WTC11 (cell line): ENCODE measurements around the gene UCHL1. TPM values are rescaled to one million over a fixed set of nuclear protein-coding genes. Genes with fewer than 3 reads are reported as not detected.

Experiments used
- ATAC-seq: fragments of 200-7000 bp; cut with Tn5 transposase; 2 replicates; pipeline ENCODE4 v1.10.0; 2021; ENCODE audit warnings: mild to moderate bottlenecking, moderate library complexity
- CTCF ChIA-PET: fragments of 300-600 bp; sonication (Branson Sonifier 250); formaldehyde crosslinking; loops from one replicate; lab custom pipeline; 2021; ENCODE audit warnings: antibody characterized with exemption; lab: Charles Lee
- POLR2A ChIA-PET: fragments of 350-600 bp; sonication (Branson Sonifier 250); formaldehyde crosslinking; loops from one replicate; lab custom pipeline; 2021; ENCODE audit warnings: antibody characterized with exemption; lab: Charles Lee
- DNase-seq: peaks from one replicate; pipeline ENCODE4 v3.0.0; 2021; ENCODE audit warnings: low spot score
- H3K27ac Mint-ChIP-seq: 2 replicates; pipeline ENCODE4 v1.8.0; 2021; ENCODE audit warnings: mixed read lengths
- H3K27me3 Mint-ChIP-seq: 2 replicates; pipeline ENCODE4 v1.8.0; 2021; ENCODE audit warnings: low read depth, mild to moderate bottlenecking, moderate library complexity, mixed read lengths
- H3K36me3 Mint-ChIP-seq: 2 replicates; pipeline ENCODE4 v1.8.0; 2021; ENCODE audit warnings: mixed read lengths
- H3K4me1 Mint-ChIP-seq: 2 replicates; pipeline ENCODE4 v1.8.0; 2022; ENCODE audit warnings: mixed read lengths
- H3K4me3 Mint-ChIP-seq: 2 replicates; pipeline ENCODE4 v1.8.0; 2021; ENCODE audit warnings: mild to moderate bottlenecking, moderate library complexity, mixed read lengths
- H3K9me3 Mint-ChIP-seq: 2 replicates; pipeline ENCODE4 v1.8.0; 2021; ENCODE audit warnings: mixed read lengths
- CREM ChIP-seq: sonication (generic); formaldehyde crosslinking; IDR thresholded peaks from 2 replicates; pipeline ENCODE4 v1.8.1; 2022; ENCODE audit warnings: mild to moderate bottlenecking, missing genetic modification reagents, moderate library complexity
- E2F4 ChIP-seq: sonication (generic); formaldehyde crosslinking; IDR thresholded peaks from 2 replicates; pipeline ENCODE4 v1.8.1; 2022; ENCODE audit warnings: low read depth, mild to moderate bottlenecking, moderate library complexity, missing genetic modification reagents, borderline replicate concordance
- FOXP4 ChIP-seq: sonication (generic); formaldehyde crosslinking; IDR thresholded peaks from 2 replicates; pipeline ENCODE4 v1.8.0; 2022; ENCODE audit warnings: mild to moderate bottlenecking, missing genetic modification reagents
- GRHL2 ChIP-seq: fragments of 250-450 bp; sonication (Bioruptor Pico); IDR thresholded peaks from 2 replicates; pipeline ENCODE4 v1.8.0; 2022; ENCODE audit warnings: mild to moderate bottlenecking, moderate library complexity; ENCODE audit not compliant: insufficient replicate concordance, severe bottlenecking
- HMGXB4 ChIP-seq: sonication (generic); formaldehyde crosslinking; IDR thresholded peaks from 2 replicates; pipeline ENCODE4 v1.8.1; 2023; ENCODE audit warnings: mild to moderate bottlenecking, moderate library complexity, missing genetic modification reagents
- IRF1 ChIP-seq: sonication (generic); formaldehyde crosslinking; IDR thresholded peaks from 2 replicates; pipeline ENCODE4 v1.8.0; 2023; ENCODE audit warnings: missing genetic modification reagents
- JAZF1 ChIP-seq: fragments of 250-450 bp; sonication (Bioruptor Pico); IDR thresholded peaks from 2 replicates; pipeline ENCODE4 v1.9.0; 2021; ENCODE audit warnings: moderate library complexity, mild to moderate bottlenecking, inconsistent platforms
- KAT7 ChIP-seq: sonication (generic); formaldehyde crosslinking; IDR thresholded peaks from 2 replicates; pipeline ENCODE4 v1.8.1; 2023; ENCODE audit warnings: missing genetic modification reagents, mild to moderate bottlenecking, borderline replicate concordance
- NFATC4 ChIP-seq: fragments of 250-450 bp; sonication (Bioruptor Pico); IDR thresholded peaks from 2 replicates; pipeline ENCODE4 v1.9.0; 2021; ENCODE audit warnings: mild to moderate bottlenecking
- NFE2L1 ChIP-seq: sonication (generic); formaldehyde crosslinking; IDR thresholded peaks from 2 replicates; pipeline ENCODE4 v1.8.1; 2023; ENCODE audit warnings: missing genetic modification reagents
- NFYB ChIP-seq: sonication (generic); formaldehyde crosslinking; conservative IDR thresholded peaks from 2 replicates; pipeline ENCODE4 v1.8.0; 2022; ENCODE audit warnings: low read depth, missing genetic modification reagents
- PRRX2 ChIP-seq: fragments of 250-450 bp; sonication (Bioruptor Pico); IDR thresholded peaks from 2 replicates; pipeline ENCODE4 v1.8.0; 2021; ENCODE audit warnings: mild to moderate bottlenecking
- RELA ChIP-seq: sonication (generic); formaldehyde crosslinking; IDR thresholded peaks from 2 replicates; pipeline ENCODE4 v1.8.1; 2022; ENCODE audit warnings: missing genetic modification reagents, mild to moderate bottlenecking, borderline replicate concordance
- SMAD3 ChIP-seq: sonication (generic); formaldehyde crosslinking; IDR thresholded peaks from 2 replicates; pipeline ENCODE4 v1.8.0; 2022; ENCODE audit warnings: missing genetic modification reagents, mild to moderate bottlenecking, borderline replicate concordance
- SMAD4 ChIP-seq: sonication (generic); formaldehyde crosslinking; IDR thresholded peaks from 2 replicates; pipeline ENCODE4 v1.8.0; 2022; ENCODE audit warnings: mild to moderate bottlenecking, missing genetic modification reagents
- SP1 ChIP-seq: sonication (generic); formaldehyde crosslinking; conservative IDR thresholded peaks from 2 replicates; pipeline ENCODE4 v1.8.1; 2022; ENCODE audit warnings: missing genetic modification reagents
- ZMAT4 ChIP-seq: fragments of 250-450 bp; sonication (Bioruptor Pico); IDR thresholded peaks from 2 replicates; pipeline ENCODE4 v1.9.0; 2021; ENCODE audit warnings: mild to moderate bottlenecking
- ZNF232 ChIP-seq: sonication (generic); formaldehyde crosslinking; IDR thresholded peaks from 2 replicates; pipeline ENCODE4 v1.8.0; 2022; ENCODE audit warnings: mild to moderate bottlenecking, missing genetic modification reagents
- total RNA-seq: library from RNA; stranded (reverse); gene quantifications from 3 replicates; pipeline ENCODE4 v1.2.3, GENCODE V29; 2021
- TF ChIP-seq, protein P1 (sequence below): sonication (generic); formaldehyde crosslinking; IDR thresholded peaks from 2 replicates; pipeline ENCODE4 v1.8.0; 2023; ENCODE audit warnings: missing genetic modification reagents, mild to moderate bottlenecking, borderline replicate concordance
- TF ChIP-seq, protein P2 (sequence below): sonication (generic); formaldehyde crosslinking; IDR thresholded peaks from 2 replicates; pipeline ENCODE4 v1.8.0; 2022; ENCODE audit warnings: mild to moderate bottlenecking, missing genetic modification reagents
- TF ChIP-seq, protein P3 (sequence below): sonication (generic); formaldehyde crosslinking; IDR thresholded peaks from 2 replicates; pipeline ENCODE4 v1.8.0; 2022; ENCODE audit warnings: mild to moderate bottlenecking, missing genetic modification reagents

The UCHL1 gene
- total RNA-seq, 1 experiment from 2014 or later: 548 TPM

- TF ChIP-seq E2F4: no peak
- TF ChIP-seq NFE2L1 (CRISPR knock-in tag): no peak
- no peak for TF ChIP-seq PRRX2
- TF ChIP-seq GRHL2: no peak
- TF ChIP-seq, protein P1, sequence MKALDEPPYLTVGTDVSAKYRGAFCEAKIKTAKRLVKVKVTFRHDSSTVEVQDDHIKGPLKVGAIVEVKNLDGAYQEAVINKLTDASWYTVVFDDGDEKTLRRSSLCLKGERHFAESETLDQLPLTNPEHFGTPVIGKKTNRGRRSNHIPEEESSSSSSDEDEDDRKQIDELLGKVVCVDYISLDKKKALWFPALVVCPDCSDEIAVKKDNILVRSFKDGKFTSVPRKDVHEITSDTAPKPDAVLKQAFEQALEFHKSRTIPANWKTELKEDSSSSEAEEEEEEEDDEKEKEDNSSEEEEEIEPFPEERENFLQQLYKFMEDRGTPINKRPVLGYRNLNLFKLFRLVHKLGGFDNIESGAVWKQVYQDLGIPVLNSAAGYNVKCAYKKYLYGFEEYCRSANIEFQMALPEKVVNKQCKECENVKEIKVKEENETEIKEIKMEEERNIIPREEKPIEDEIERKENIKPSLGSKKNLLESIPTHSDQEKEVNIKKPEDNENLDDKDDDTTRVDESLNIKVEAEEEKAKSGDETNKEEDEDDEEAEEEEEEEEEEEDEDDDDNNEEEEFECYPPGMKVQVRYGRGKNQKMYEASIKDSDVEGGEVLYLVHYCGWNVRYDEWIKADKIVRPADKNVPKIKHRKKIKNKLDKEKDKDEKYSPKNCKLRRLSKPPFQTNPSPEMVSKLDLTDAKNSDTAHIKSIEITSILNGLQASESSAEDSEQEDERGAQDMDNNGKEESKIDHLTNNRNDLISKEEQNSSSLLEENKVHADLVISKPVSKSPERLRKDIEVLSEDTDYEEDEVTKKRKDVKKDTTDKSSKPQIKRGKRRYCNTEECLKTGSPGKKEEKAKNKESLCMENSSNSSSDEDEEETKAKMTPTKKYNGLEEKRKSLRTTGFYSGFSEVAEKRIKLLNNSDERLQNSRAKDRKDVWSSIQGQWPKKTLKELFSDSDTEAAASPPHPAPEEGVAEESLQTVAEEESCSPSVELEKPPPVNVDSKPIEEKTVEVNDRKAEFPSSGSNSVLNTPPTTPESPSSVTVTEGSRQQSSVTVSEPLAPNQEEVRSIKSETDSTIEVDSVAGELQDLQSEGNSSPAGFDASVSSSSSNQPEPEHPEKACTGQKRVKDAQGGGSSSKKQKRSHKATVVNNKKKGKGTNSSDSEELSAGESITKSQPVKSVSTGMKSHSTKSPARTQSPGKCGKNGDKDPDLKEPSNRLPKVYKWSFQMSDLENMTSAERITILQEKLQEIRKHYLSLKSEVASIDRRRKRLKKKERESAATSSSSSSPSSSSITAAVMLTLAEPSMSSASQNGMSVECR (CRISPR knock-in tag): no peak
- no peak for TF ChIP-seq IRF1 (CRISPR knock-in tag)
- no peak for TF ChIP-seq SMAD3
- TF ChIP-seq HMGXB4 (CRISPR knock-in tag): no peak
- TF ChIP-seq ZNF232 (CRISPR knock-in tag): no peak
- TF ChIP-seq, all 79 proteins: peak for 0
Measured at GRCh38 chr4:41227902-41228301, 28.8 kb upstream of the UCHL1 start (continued).

DNA sequence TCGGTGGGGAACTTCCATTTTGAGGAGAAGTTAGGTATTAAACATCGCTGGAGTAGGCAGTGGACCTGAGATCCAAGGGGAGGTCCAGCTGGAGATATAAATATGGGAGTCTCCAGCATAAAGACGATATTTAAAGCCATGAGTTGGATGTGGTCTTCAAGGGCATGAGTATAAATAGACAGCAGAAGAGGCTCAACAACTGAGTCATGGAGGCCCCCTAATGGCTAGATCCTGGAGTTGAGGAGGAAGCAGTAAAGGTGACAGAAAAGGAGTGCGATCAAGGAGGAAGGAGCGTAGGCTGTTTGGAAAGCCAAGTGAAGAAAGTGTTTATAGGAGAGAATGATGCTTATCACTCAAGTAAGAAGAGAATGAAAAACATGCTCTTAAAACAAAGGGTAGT is 24.3 kb upstream of the UCHL1 start:
- ChIA-PET CTCF (interaction anchor here (0.6 to 2.6 kb wide), 4 partner anchors 10 to 324 kb away, joined by 3 to 12 read pairs (median 4); no protein-coding TSS in a partner anchor), POLR2A (no interaction called here)
- DNase-seq: no peak
- TF ChIP-seq, protein P2, sequence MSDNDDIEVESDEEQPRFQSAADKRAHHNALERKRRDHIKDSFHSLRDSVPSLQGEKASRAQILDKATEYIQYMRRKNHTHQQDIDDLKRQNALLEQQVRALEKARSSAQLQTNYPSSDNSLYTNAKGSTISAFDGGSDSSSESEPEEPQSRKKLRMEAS (CRISPR knock-in tag): no peak
- no peak for TF ChIP-seq SMAD4 (CRISPR knock-in tag)
- TF ChIP-seq ZMAT4 (CRISPR knock-in tag): no peak
- TF ChIP-seq, all 79 proteins: peak for 0
- no peaks in the 10 kb centered on the region for H3K9me3 Mint-ChIP-seq
- no peaks in the 10 kb centered on the region for H3K4me1 Mint-ChIP-seq
- H3K36me3 Mint-ChIP-seq: no peaks in the 10 kb centered on the region
- no peaks in the 10 kb centered on the region; the same call in 1 of the 2 replicates for H3K27me3 Mint-ChIP-seq
- H3K27ac Mint-ChIP-seq: no peak overlapping the region
- ATAC-seq: peak; percentile 86
- H3K4me3 Mint-ChIP-seq: no peak overlapping the region

- no peaks in the 10 kb centered on the region for H3K4me1 Mint-ChIP-seq
- DNase-seq (no peak), ATAC-seq (no peak)
- no peak overlapping the region for H3K27ac Mint-ChIP-seq
- H3K27me3 Mint-ChIP-seq: no peaks in the 10 kb centered on the region; the same call in 1 of the 2 replicates
- no peak overlapping the region for H3K4me3 Mint-ChIP-seq
- POLR2A ChIA-PET: no interaction called here
- H3K36me3 Mint-ChIP-seq: no peaks in the 10 kb centered on the region
- CTCF ChIA-PET: interaction anchor here (1.5 to 2.6 kb wide), 2 partner anchors 256 to 324 kb away, joined by 4 to 12 read pairs; no protein-coding TSS in a partner anchor
- H3K9me3 Mint-ChIP-seq: no peaks in the 10 kb centered on the region
- TF ChIP-seq NFATC4 (CRISPR knock-in tag): no peak
- no peak for TF ChIP-seq FOXP4 (CRISPR knock-in tag)
- TF ChIP-seq RELA (CRISPR knock-in tag): no peak
- TF ChIP-seq JAZF1 (CRISPR knock-in tag): no peak
- TF ChIP-seq SP1 (CRISPR knock-in tag): no peak
- TF ChIP-seq HMGXB4 (CRISPR knock-in tag): no peak
- TF ChIP-seq, protein P3, sequence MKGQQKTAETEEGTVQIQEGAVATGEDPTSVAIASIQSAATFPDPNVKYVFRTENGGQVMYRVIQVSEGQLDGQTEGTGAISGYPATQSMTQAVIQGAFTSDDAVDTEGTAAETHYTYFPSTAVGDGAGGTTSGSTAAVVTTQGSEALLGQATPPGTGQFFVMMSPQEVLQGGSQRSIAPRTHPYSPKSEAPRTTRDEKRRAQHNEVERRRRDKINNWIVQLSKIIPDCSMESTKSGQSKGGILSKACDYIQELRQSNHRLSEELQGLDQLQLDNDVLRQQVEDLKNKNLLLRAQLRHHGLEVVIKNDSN (CRISPR knock-in tag): no peak
- no peak for TF ChIP-seq KAT7 (CRISPR knock-in tag)
- TF ChIP-seq CREM (CRISPR knock-in tag): no peak
- no peak for TF ChIP-seq NFYB (CRISPR knock-in tag)
Measured at GRCh38 chr4:41232856-41233255, 23.9 kb upstream of the UCHL1 start.
